H4 (cell line): ENCODE measurements around the gene CMTM7. TPM values are rescaled to one million over a fixed set of nuclear protein-coding genes. Genes with fewer than 3 reads are reported as not detected.
A peak's percentile ranks its signal among the peaks of the same experiment; 100 is the strongest.
"Not testable (repeated sequence)": the region's sequence is repeated elsewhere in the genome, so short reads cannot be mapped to it uniquely, and the experiment has no call there.

Source experiments
- DNase-seq: peaks from one replicate; pipeline ENCODE4 v3.0.0-alpha.2; 2015; ENCODE audit warnings: low spot score
- total RNA-seq: library from RNA; depleted of rRNA; stranded (reverse); fragments of >200 nt; shearing (Covaris generic); gene quantifications from 2 replicates; pipeline ENCODE4 v1.2.3, GENCODE V29; 2014

The CMTM7 gene
- total RNA-seq, 1 experiment from 2014 or later, result 7.1 TPM

- no peak for DNase-seq
Observed at GRCh38 chr3:32436816-32437189, 45.1 kb downstream of the CMTM7 start.

DNA sequence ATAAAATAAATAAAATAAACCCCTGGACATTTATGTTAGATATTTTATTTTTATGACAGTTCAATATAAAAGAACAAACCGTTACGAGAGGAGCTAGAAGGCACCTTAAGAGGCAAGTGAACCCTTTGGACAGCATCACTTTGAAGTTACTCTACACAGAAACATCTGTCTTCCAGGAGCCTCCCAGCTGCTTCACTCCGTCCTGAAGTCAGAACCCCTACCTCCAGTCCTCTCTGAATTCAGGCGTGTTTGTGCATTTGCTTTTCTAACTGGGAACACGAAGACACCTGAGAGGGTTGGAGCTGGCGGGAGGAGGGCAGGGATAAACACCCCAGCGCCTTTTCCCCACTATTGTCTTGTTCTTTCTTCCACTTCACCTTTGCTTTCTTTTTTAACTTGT, 46.2 kb downstream of the CMTM7 start:
- DNase-seq, result no peak

GRCh38 chr3:32438596-32439344, 47.1 kb downstream of the CMTM7 start:
- no peak for DNase-seq

- not testable (repeated sequence) for DNase-seq
Observed at GRCh38 chr3:32439421-32439820, 47.8 kb downstream of the CMTM7 start.

DNA sequence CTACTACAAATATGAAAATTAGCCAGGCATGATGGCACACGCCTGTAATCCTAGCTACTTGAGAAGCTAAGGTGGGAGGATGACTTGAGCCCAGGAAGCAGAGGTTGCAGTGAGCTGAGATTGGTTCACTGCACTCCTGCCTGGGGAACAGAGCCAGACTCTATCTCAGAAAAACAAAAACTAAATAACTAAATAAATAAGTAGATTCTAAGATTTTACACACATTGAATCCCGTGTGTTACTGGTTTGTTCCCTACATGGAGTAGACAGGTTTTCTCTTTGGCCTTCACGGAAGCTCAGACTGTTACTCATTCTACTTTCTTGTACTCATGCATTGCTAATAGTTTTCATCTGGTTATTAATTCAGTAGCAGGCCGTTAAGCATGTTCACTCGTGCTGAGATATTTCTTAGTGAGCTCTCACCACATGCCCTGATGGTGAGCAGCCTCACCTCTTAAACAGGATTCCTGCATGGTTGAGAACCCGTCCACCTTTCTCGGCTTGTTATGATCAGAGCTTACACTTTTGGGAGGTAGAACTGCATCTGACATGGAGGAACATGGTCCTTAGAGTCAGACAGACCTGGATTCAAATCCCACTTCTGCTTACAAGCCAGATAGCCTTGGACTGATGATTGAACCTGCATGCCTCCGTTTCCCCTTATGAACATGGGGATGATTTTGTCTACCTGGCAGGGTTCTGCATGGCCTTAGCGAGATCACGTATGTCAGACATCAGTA, 49.1 kb downstream of the CMTM7 start:
- no peak for DNase-seq

- DNase-seq, result no peak
Observed at GRCh38 chr3:32442766-32443165, 51.1 kb downstream of the CMTM7 start.

- peak; percentile 11 for DNase-seq
Observed at GRCh38 chr3:32443478-32443877, 51.8 kb downstream of the CMTM7 start.

- no peak for DNase-seq
Observed at GRCh38 chr3:32447865-32448400, 56.3 kb downstream of the CMTM7 start.

- DNase-seq, result no peak
Observed at GRCh38 chr3:32448686-32449474, 57.2 kb downstream of the CMTM7 start.

GRCh38 chr3:32449691-32450090, 58.0 kb downstream of the CMTM7 start:
- DNase-seq, result no peak

DNA sequence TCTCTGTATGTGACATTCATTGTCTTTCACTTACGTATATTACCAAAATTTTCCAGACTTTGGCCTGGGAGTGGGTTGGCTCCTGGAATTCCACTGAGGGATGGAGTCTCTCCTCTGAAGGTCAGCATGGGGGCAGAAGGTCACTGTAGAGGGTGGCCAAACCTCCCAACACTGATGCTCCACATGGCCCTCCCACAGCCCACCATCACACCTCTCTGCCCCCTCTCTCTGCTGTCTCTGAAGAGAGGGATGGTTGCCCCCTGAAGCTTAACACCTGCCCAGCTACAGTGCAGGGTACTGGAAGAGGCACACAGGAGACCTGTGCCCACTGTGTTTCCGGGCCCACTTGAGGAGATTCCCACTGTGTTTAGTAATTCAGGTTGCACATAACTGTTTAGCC, 58.8 kb downstream of the CMTM7 start:
- DNase-seq, result no peak

GRCh38 chr3:32450992-32451659, 59.5 kb downstream of the CMTM7 start:
- no peak for DNase-seq

DNA sequence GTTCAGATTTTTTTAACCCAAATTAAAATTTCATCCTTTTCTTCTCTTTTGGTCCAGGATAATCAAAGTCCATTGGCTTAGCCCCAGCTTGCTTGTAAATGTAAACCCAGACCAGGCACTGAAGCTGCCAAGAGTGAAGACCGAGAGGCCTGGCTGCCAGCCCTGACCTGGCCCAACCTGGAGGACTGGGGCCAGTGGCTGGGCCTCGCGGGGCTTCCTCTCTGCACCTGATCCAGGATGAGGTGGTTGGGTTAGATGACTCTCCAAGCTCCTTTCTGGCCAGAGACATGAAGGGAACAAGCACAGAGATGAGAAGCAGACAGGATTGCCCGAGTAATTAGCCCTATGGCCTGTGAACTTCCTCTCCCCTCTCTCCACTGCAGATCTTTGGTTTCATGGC, 60.4 kb downstream of the CMTM7 start:
- DNase-seq, result no peak

- peak; percentile 33 for DNase-seq
Observed at GRCh38 chr3:32453346-32453745, 61.7 kb downstream of the CMTM7 start.

DNA sequence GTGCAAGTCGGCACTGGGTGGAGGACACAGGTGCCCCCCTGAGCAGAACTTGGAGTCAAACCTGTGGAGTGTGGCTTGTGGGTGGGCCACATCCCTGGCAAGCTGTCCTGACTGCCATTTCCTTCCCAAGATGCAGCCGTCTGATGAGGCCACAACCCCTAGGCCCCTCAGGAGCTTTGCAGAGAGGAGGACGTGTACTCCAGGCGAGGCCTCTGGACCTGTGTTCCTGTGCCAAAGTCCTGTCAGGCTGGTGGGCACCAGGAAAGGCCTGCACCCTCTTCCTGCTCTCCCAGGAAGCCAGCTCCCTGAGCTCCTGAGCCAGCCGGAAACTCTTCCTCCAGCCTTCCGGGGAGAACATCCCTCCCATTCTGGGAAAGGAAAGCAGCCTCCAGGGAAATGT, 62.5 kb downstream of the CMTM7 start:
- DNase-seq, result no peak

DNA sequence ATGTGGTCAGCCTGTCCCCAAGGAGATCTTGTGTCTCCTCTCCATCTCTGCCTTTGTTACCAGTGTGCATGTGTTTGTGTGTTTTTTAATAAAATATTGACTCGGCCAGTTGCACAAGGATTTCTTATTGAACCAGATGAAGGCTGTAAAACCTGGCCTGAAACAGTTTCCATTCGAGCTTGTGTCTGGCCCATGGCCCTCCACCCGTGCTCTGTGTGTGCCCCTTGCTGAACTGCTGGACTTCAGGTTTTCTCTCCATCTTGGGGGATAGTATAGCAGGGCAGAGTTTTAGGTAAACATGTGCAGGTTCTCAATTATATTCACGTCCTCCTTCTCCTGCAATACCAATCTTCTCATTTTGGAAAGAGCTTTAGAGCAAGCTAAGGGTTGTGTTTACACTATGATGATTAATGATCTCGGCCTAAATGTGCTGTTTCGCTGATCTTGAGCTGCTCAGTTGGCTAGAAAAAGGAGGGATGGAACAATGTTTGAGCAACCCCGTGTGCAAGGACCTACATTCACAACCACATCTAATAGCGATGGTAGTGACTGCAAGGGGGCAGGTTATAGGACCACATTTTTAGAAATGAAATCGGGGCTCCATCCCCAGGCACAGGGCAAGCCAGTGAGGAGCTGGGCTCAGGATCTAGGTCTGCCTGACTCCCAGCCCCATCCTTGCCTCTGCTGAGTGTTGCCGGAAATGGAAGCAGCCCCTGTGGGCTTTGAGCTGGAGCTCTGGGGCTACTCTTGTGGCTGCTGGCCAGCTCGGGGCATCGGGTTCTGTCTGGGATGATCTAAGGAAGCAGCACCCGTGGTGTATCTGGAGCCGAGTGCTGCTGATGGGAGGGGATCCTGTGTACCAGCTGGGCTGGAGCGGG, 63.3 kb downstream of the CMTM7 start:
- no peak for DNase-seq

GRCh38 chr3:32455609-32456428, 64.2 kb downstream of the CMTM7 start:
- no peak for DNase-seq

DNA sequence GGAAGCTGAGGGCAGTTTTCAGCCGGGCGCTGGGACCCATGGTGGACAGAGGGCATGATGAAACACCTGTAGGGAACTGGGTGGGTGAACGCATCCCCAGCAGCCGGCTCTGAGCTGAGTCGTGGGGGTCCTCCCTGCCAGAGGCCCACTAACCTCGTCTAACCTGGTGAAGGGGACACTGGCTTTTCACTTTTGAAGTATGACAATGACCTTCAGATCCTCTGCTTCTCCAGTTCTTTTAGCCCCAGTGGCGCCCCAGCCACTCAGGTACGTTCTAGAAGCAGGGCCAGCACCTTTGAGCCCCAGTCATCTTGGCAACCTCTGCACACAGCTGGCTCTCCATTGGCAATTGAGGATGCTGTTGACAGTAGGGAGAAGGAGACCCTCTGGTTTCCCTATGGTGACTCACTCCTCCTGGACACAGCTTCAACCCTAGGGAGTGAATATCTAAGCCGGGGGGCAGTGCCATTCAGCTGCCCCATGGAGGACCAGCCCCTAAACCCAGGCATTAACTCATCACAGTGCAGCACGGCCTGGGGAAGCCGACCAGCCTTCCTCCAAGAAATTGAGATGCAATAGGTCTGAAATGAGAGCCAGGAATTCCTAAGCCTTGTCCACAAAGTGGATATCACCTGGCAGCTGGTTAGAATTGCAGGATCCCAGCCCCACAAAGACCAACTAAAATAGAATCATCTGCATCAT, 64.9 kb downstream of the CMTM7 start:
- no peak for DNase-seq

DNA sequence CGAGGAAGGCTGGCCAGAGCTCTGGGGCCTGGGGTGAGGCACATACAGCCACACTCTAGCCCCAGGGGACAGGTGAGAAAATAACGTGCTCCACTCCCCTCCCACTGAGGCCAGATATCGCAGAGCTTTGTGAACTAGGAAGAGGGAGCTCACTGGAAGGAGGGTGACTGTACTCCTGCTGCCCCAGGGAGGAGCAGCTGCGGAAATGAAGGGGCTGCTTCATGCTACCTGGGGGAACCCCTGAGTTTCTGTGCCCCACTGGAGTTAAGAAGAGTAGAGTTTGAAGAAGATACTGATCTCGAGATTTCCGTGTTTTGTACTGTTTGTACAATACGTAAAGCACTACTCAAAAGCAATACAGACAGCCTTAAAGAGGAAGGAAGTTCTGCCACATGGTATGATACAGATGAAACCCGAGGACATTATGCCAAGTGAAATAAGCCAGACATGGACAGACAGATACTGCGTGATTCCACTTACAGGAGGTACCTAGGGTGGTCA, 66.4 kb downstream of the CMTM7 start:
- no peak for DNase-seq
